Fibroblast of the conjunctiva (primary cell): Measurements from ENCODE around the gene CFAP57.

Experiments used
- DNase-seq: peaks from one replicate; pipeline ENCODE4 v3.0.0-alpha.2; 2010; ENCODE audit warnings: low read depth

CFAP57 gene

GRCh38 chr1:43255438-43256210 is 83.5 kb downstream of the CFAP57 start:
- no peak for DNase-seq

- no peak for DNase-seq
These were observed 84.8 kb downstream of the CFAP57 start for GRCh38 chr1:43256675-43257570.

GRCh38 chr1:43258370-43258769 is 86.2 kb downstream of the CFAP57 start:
- no peak for DNase-seq

GRCh38 chr1:43265431-43265830 is 93.3 kb downstream of the CFAP57 start:
- DNase-seq = no peak

- DNase-seq = no peak
These were observed 94.8 kb downstream of the CFAP57 start for GRCh38 chr1:43266881-43267280.

- DNase-seq = no peak
These were observed 95.2 kb downstream of the CFAP57 start for GRCh38 chr1:43267291-43267805.

- no peak for DNase-seq
These were observed 95.8 kb downstream of the CFAP57 start for GRCh38 chr1:43267818-43268425.

GRCh38 chr1:43269627-43270375 is 97.7 kb downstream of the CFAP57 start, which contains the start of gene TMEM125:
Gene TMEM125 (plus strand): TSS chr1:43269983. CDS start chr1:43272723, 2,740 bp downstream.
- no peak for DNase-seq

GRCh38 chr1:43270421-43271095 is 98.4 kb downstream of the CFAP57 start:
- DNase-seq = no peak

GRCh38 chr1:43271186-43272118 is 99.3 kb downstream of the CFAP57 start:
- DNase-seq = no peak

GRCh38 chr1:43272161-43272560 is 100.0 kb downstream of the CFAP57 start:
- no peak for DNase-seq

- DNase-seq = no peak
These were observed 100.7 kb downstream of the CFAP57 start for GRCh38 chr1:43272576-43273571.

GRCh38 chr1:43273708-43274107 is 101.6 kb downstream of the CFAP57 start:
- no peak for DNase-seq

- DNase-seq = no peak
These were observed 102.1 kb downstream of the CFAP57 start for GRCh38 chr1:43274125-43274803.

GRCh38 chr1:43274804-43275180 is 102.7 kb downstream of the CFAP57 start:
- DNase-seq = no peak

- no peak for DNase-seq
These were observed 103.9 kb downstream of the CFAP57 start for GRCh38 chr1:43275826-43276620.

GRCh38 chr1:43276673-43277072 is 104.5 kb downstream of the CFAP57 start:
- DNase-seq = no peak
